ENCODE measurements around the gene ZFP3. TPM values are rescaled to one million over a fixed set of nuclear protein-coding genes. Genes with fewer than 3 reads are reported as not detected.
"Not testable (repeated sequence)": the region's sequence is repeated elsewhere in the genome, so short reads cannot be mapped to it uniquely, and the experiment has no call there.

The ZFP3 gene
- total RNA-seq, 1 donor from 2014 or later = 0.83 TPM

- DNase-seq (ENCODE audit: low spot score) = peak; percentile 39
- ATAC-seq = peak; percentile 17
Measured at GRCh38 chr17:5123343-5124124, 45.3 kb downstream of the ZFP3 start.

- peak; percentile 32 for DNase-seq (ENCODE audit: low spot score)
- ATAC-seq = not testable (repeated sequence)
Measured at GRCh38 chr17:5124125-5124760, 46.0 kb downstream of the ZFP3 start.

- peak; percentile 18 for DNase-seq (ENCODE audit: low spot score)
- ATAC-seq = not testable (repeated sequence)
Measured at GRCh38 chr17:5124896-5125295, 46.6 kb downstream of the ZFP3 start.

- ATAC-seq (no peak), DNase-seq (ENCODE audit: low spot score) (peak; percentile 35)
Measured at GRCh38 chr17:5126719-5127488, 48.6 kb downstream of the ZFP3 start.

GRCh38 chr17:5127910-5128309 lies 49.6 kb downstream of the ZFP3 start:
- no peak for ATAC-seq

GRCh38 chr17:5128387-5128786 lies 50.1 kb downstream of the ZFP3 start:
- ATAC-seq = not testable (repeated sequence)
- peak; percentile 22 for DNase-seq (ENCODE audit: low spot score)

More at GRCh38 chr17:5127910-5128309, 49.6 kb downstream of the ZFP3 start:
- DNase-seq (ENCODE audit: low spot score) = no peak

GRCh38 chr17:5128905-5129535 lies 50.8 kb downstream of the ZFP3 start:
- ATAC-seq = no peak
- no peak for DNase-seq (ENCODE audit: low spot score)

- not testable (repeated sequence) for DNase-seq (ENCODE audit: low spot score); ATAC-seq
Measured at GRCh38 chr17:5129770-5130169, 51.5 kb downstream of the ZFP3 start.

GRCh38 chr17:5130261-5130660 lies 52.0 kb downstream of the ZFP3 start:
- not testable (repeated sequence) for ATAC-seq
- peak; percentile 28 for DNase-seq (ENCODE audit: low spot score)

- ATAC-seq; DNase-seq (ENCODE audit: low spot score): not testable (repeated sequence)
Measured at GRCh38 chr17:5130687-5131086, 52.4 kb downstream of the ZFP3 start.

- DNase-seq (ENCODE audit: low spot score) = peak; percentile 29
- ATAC-seq = no peak
Measured at GRCh38 chr17:5131146-5131715, 53.0 kb downstream of the ZFP3 start.

GRCh38 chr17:5131799-5132502 lies 53.7 kb downstream of the ZFP3 start:
- DNase-seq (ENCODE audit: low spot score) = peak; percentile 38
- ATAC-seq = not testable (repeated sequence)

GRCh38 chr17:5132503-5133225 lies 54.4 kb downstream of the ZFP3 start:
- not testable (repeated sequence) for DNase-seq (ENCODE audit: low spot score); ATAC-seq

GRCh38 chr17:5133311-5133710 lies 55.0 kb downstream of the ZFP3 start:
- DNase-seq (ENCODE audit: low spot score) (no peak), ATAC-seq (no peak)

- DNase-seq (ENCODE audit: low spot score) = peak; percentile 18
- not testable (repeated sequence) for ATAC-seq
Measured at GRCh38 chr17:5133961-5134360, 55.7 kb downstream of the ZFP3 start.

GRCh38 chr17:5134571-5134970 lies 56.3 kb downstream of the ZFP3 start:
- DNase-seq (ENCODE audit: low spot score); ATAC-seq: not testable (repeated sequence)

GRCh38 chr17:5135131-5135712 lies 57.0 kb downstream of the ZFP3 start:
- not testable (repeated sequence) for DNase-seq (ENCODE audit: low spot score); ATAC-seq

GRCh38 chr17:5135726-5136579 lies 57.7 kb downstream of the ZFP3 start:
- no peak for DNase-seq (ENCODE audit: low spot score)
- no peak for ATAC-seq
